T-helper 1 cell treated with Interleukin-12 subunit alpha and Interleukin-12 subunit beta and Interleukin-4 antibody, amounts not matched to agents 30 ng/mL and 1 ng/mL, for 36 hours (primary cell): ENCODE measurements around the gene PPM1H. TPM values are rescaled to one million over a fixed set of nuclear protein-coding genes. Genes with fewer than 3 reads are reported as not detected.

Experiments used
- total RNA-seq: library from RNA; stranded (reverse); gene quantifications from 2 replicates; pipeline ENCODE4 v1.2.3, GENCODE V29; 2022

Gene PPM1H
- total RNA-seq, 1 donor from 2014 or later: not detected

Other genes starting within 250 kb of the PPM1H start
- gene AVPR1A, start 216.1 kb upstream of the PPM1H start, total RNA-seq: not detected in 2 replicates